HG03108 (cell line): ENCODE data around the gene NEDD4.
A peak's percentile ranks its signal among the peaks of the same experiment; 100 is the strongest.
"Not testable (repeated sequence)": the region's sequence is repeated elsewhere in the genome, so short reads cannot be mapped to it uniquely, and the experiment has no call there.

Experiments used
- ATAC-seq: cut with Tn5 transposase; IDR thresholded peaks from one replicate; pipeline ENCODE4 v1.9.1; 2021; ENCODE audit warnings: moderate library complexity; ENCODE audit not compliant: unreplicated experiment

NEDD4 gene

GRCh38 chr15:55993111-55993803 lies at the start of gene NEDD4:
NEDD4 (minus strand) TSS chr15:55993612; CDS start chr15:55993555, 57 bp downstream.
- ATAC-seq, result peak; percentile 88

- no peak for ATAC-seq
These were observed 49.1 kb upstream of the NEDD4 start for GRCh38 chr15:56042498-56042897.

GRCh38 chr15:56042031-56042430 lies 48.6 kb upstream of the NEDD4 start:
- no peak for ATAC-seq

GRCh38 chr15:56040081-56041035 lies 46.9 kb upstream of the NEDD4 start:
- ATAC-seq, result no peak

- no peak for ATAC-seq
These were observed 45.3 kb upstream of the NEDD4 start for GRCh38 chr15:56038707-56039106.

GRCh38 chr15:56038015-56038414 lies 44.6 kb upstream of the NEDD4 start:
- ATAC-seq, result no peak

GRCh38 chr15:56036546-56037067 lies 43.2 kb upstream of the NEDD4 start:
- no peak for ATAC-seq

GRCh38 chr15:56035166-56035565 lies 41.8 kb upstream of the NEDD4 start:
- ATAC-seq, result no peak

- no peak for ATAC-seq
These were observed 41.1 kb upstream of the NEDD4 start for GRCh38 chr15:56034514-56034913.

- no peak for ATAC-seq
These were observed 39.0 kb upstream of the NEDD4 start for GRCh38 chr15:56032373-56032772.

- no peak for ATAC-seq
These were observed 38.4 kb upstream of the NEDD4 start for GRCh38 chr15:56031836-56032235.

GRCh38 chr15:56031402-56031801 lies 38.0 kb upstream of the NEDD4 start:
- no peak for ATAC-seq

- no peak for ATAC-seq
These were observed 35.0 kb upstream of the NEDD4 start for GRCh38 chr15:56028430-56028829.

- ATAC-seq, result not testable (repeated sequence)
These were observed 29.7 kb upstream of the NEDD4 start for GRCh38 chr15:56023160-56023559.

- ATAC-seq, result no peak
These were observed 26.5 kb upstream of the NEDD4 start for GRCh38 chr15:56019819-56020486.

GRCh38 chr15:56019060-56019793 lies 25.8 kb upstream of the NEDD4 start:
- ATAC-seq, result no peak

- ATAC-seq, result no peak
These were observed 24.5 kb upstream of the NEDD4 start for GRCh38 chr15:56017920-56018319.

- no peak for ATAC-seq
These were observed 24.1 kb upstream of the NEDD4 start for GRCh38 chr15:56017511-56017910.

GRCh38 chr15:56016281-56016680 lies 22.9 kb upstream of the NEDD4 start:
- no peak for ATAC-seq

GRCh38 chr15:56014677-56015076 lies 21.3 kb upstream of the NEDD4 start:
- ATAC-seq, result no peak

- not testable (repeated sequence) for ATAC-seq
These were observed 13.6 kb upstream of the NEDD4 start for GRCh38 chr15:56007053-56007452.
